GM19351 (cell line): ENCODE data around the gene MRPL58.
"Not testable (repeated sequence)": the region's sequence is repeated elsewhere in the genome, so short reads cannot be mapped to it uniquely, and the experiment has no call there.

Experiments used
- ATAC-seq: cut with Tn5 transposase; IDR thresholded peaks from one replicate; pipeline ENCODE4 v1.9.1; 2021; ENCODE audit warnings: mild to moderate bottlenecking, moderate library complexity; ENCODE audit not compliant: unreplicated experiment

The MRPL58 gene

DNA sequence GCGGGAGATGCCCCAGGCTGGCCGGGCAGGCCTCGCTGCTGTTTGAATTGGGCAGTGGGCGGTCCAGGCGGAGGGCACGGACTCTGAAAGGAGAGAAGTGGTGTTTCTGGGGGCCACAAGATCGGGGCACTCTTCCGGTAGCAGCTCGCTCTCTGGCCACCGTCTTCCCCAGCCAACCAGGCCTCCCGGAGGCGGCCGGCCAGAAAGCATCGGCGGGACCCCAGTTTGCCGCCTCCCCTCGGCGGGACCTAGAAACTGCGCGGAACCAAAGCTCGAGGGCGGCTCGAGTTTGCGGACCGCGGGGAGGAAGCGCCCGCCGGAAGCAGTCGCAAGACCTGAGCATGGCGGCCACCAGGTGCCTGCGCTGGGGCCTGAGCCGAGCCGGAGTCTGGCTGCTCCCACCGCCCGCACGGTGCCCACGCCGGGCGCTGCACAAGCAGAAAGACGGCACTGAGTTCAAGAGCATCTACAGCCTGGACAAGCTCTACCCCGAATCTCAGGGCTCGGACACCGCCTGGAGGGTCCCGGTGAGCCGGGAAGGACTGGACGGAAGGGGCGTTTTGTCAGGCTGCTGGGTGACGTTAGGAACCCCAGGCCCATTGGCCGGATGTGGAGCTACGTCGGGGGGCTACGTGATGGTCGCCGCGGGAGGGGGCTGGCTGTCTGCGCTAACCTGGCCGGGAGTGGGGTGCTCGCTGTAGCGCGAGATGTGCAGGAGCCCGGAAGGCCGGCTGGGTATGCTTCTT is at the start of gene MRPL58:
Gene MRPL58, plus strand, starts transcription at position 325 of the 746 bp plus-strand sequence. Its CDS starts 17 bp downstream, at position 342.
- ATAC-seq = peak; percentile 88

DNA sequence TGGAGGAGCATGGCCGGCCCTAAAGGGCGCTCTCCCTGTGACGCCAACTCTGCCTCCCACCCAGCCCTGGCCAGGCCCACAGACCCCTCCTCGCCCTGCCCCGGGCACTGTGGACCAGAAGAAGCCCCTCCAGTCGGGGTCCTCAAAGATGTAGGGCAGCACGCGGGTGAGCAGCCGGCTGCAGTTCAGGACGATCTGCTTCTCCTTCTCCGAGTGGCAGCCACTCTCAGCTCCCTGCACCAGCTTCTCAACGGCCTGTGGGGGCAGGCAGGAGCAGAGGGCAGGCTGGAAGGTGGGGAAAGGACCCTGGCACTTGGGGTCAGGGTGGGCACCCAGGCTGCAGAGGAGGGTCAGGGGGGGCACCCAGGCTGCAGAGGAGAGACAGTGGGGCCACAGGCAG is 48.8 kb upstream of the MRPL58 start:
- no peak for ATAC-seq

DNA sequence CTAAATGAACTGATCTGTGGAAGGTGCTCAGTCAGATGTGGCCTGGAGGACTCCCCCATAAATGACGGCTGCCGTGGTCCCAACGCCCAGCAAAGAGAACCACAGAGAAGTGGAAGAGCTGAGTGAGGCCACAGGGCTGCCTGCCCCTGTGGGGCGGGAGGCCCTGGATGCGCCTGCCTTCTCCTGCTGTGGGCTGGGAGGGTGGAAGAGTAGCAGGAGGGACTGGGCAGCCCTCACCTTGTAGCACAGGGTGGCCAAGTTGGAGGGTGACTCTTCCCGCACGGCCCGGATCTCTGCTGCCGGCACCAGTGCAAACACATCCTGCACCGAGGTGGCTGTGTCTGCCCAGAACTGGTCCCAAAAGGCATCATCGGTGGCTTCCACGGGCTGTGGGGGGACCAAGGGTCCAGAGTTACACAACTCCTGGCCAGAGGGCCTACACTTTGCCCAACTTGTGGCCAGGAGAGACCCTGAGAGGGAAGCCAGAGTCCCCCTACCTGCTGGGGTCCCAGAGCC is 48.2 kb upstream of the MRPL58 start:
- no peak for ATAC-seq

DNA sequence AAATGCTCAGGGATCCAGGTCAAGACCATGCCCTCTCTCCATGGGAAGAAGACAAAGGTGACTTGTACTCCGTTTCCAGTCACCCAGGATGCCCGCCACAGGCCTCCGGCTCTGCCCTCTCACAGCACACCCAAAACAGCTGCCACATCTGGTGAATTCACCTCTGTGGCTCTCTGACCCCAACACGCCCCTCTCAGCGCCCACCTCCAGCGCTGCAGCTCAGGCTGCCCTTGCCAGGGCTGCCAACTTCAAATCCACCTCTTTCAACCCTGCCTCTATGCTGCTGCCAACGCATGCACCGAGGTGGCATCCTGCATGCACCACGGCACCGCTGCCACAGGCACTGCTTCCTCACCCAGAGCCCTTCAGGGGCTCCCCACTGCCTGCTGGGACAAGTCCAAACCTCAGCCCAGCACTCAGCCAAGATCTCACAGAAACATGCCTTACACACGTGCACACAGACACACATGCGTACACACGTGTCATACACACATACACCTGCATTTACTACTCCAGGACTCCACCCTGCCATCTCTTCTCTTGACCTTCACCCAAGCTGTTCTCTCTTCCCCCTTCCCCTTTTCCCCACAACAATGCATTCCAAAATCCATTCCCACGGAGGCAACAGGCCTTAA is 47.4 kb upstream of the MRPL58 start:
- ATAC-seq = no peak

DNA sequence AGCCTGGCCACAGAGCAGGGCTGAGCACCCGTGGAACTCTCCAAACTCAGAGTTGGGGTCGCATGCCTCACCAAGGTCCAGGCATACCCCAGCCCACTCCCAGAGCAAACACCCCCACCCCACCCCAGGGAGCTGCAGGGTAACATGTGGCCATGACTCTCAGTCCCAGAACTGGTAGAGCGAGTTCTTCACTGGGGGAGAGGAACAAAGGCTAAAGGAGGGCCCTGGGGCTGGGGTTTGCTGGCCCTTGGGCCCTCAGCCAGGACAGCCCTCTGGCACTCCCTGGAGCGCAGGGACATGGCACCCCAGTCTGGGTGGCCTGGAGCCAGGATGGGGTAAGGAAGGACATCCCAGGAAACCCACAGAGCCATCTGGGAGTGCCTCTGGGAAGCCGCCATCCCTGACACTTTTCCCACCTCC is 44.1 kb upstream of the MRPL58 start:
- ATAC-seq = no peak

DNA sequence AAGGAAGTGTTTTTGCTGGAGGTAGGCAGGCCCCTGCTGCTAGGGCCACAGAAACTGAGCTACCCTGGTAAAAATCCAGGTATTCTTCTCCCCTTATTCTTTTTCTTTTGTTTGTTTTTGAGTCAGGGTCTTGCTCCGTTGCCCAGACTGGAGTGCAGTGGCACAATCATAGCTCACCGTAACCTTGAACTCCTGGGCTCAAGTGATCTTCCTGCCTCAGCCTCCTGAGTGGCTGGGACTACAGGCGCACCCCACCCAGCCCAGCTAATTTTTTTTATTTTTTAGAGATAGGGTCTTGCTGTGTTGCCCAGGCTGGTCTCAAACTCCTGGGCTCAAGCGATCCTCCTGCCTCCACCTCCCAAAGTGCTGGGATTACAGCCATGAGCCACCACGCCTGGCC is 43.0 kb upstream of the MRPL58 start:
- ATAC-seq = not testable (repeated sequence)

DNA sequence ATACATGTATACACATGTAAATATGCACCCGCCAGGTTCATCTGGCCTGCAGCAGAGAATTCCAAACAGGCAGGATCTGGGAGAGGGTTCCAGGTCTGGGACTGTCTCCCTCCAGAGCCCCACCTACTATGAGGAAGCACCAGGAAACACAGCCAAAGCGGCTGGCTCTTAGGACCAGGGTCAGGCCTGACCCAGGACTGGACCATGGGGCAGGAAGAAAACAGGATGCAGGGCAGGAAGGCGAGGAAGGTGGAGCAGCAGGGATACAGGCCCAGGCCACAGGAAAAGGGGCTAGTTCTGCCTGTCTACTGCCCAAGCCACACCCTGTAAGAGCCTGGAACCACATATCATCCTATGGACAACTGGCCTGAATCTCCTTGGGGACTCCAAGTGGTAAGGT is 42.1 kb upstream of the MRPL58 start:
- ATAC-seq = no peak

DNA sequence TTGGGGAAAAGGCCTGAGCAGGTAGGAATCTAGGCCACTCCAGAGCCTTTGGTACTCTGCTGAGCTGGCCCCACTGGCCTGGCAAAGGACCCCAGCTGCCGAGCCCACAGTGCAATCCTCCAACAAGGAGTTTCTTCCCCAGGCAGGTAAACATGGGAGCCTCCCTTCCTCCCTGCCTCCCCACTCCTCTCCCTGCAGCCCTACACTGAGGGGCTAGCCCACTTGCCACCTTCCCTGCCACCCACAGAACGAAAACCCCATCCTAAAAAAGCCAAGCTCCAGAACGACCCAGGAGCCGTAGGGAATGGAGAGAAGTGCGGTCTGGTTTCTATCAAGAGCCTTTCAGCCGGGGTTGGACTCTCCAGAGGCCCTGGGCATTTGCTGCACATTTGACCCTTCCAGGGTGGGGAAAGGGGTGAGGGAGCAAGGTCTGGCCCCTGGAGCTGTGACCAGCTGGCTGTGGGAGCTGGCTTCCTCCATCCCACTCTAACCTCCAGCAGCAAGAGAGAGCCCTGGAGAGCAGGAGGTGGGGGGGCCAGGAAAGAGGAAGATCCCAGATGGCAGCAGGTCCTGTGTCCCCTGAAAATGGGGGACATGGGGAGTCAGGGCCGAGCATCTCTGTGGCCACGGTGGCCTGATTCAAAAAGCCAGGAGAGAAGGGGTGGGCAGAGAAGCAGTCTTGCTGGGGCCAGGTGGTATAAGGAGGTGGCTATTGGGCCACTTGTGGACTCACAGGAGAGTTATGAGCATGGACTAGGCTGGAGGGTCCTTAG is 41.2 kb upstream of the MRPL58 start:
- no peak for ATAC-seq

DNA sequence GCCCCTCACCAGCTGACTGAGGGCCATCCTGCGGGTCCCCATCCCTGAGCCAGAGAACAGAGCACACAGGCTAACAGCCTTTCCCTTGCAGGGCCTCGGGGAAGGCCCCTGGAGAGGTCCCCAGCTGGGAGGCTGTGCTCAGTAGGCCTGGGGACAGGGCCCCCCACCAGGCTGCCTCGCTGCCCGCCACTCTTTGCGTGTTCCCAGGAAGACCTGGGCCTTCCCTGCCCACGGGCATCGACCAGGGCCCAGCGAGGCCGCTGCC is 40.7 kb upstream of the MRPL58 start:
- ATAC-seq = no peak

DNA sequence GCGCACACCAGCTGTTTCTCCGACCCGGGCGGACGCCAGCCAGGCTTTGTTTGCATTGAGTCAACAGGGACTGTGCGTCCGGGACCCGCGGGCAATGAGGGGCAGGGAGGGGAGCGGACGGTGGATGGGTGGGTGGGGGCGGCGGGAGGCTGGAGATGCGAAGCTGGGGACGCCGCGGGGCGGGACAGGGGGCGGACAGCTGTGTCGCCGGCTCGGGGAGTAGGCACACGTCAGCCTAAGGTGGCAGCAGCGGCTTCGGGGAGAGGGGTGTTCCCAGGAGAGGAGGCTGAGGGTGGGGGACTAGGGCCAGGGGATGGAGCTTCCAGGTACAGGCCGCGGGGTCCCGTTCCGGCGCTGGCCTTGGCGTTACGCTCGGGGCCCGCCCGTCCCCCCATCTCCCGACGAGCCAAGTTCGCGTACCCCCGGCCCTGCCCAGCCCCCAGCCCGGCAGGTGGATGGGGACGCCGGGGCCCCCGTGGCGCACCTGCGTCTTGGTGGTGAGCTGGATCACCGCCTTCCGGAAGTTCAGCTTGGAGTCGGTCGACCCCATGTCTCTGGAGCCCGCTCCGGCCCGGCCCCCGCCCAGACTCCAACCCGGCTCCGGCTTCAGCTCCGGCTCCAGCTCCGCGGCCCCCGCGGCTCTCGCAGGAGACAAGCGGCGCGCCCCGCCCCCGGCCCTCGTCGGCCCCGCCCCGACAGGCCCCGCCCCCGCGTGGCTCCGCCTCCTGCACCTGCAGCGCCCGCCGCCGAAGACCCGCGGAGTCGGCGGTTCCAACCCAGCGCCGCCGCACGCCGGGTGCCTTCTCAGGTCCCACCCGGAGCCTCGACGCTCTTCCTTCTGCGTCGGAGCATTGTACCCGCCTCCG is 40.1 kb upstream of the MRPL58 start, which contains the start of gene HID1:
Gene HID1, minus strand, starts transcription at position 653 of the 866 bp plus-strand sequence. Its CDS starts 103 bp downstream, at position 550.
- ATAC-seq = no peak

DNA sequence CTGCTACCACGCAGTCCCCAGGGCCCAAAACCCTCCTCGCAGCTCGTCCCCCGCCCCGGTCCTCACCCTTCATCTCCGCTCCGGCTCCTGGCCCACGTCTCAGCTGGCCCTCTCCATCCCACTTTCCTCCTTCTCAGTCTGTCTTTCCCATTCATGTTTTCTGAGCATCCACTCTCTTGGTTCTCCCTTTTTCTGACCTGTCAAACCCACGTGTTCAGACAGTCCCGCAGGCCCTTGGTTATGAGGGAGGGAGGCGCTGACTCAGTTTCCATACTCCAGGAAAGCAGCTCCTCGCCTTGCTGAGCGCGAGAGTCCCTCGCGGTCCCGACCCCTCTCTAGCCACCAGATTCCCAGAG is 39.5 kb upstream of the MRPL58 start:
- ATAC-seq = no peak

DNA sequence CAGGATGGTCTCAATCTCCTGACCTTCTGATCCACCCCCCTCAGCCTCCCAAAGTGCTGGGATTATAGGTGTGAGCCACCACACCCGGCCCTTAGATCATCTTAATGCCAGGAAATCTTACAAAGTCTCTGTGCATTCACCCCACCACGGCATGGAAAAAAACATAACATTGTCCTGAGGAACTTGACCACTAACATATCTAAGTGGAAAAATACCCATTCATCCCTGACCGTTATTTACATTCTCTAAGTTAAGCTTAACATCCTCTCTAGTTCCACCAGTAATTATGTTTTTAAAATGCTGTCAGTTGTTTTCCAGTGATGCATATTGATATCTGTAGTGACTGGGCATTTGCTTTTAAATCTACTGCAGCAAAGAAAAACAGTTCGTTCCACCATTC is 36.5 kb upstream of the MRPL58 start:
- ATAC-seq = no peak

DNA sequence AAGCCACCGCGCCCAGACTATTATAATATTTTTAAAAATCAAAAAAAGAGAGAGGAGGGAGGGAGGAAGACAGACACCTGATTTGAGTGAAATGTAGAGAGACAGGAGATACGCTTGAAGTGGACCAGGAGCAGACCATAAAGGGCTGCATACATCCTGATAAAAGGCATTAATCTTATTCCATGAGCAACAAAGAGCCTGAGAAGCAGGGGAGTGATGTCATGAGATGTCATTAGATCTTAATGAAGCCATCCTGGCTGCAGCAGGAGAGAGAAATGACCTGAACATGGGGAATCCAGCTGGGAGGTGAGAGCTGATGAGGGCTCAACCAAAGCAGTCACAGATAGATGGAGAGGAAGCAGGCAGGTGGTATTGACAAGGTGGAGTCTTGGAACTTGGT is 34.7 kb upstream of the MRPL58 start:
- no peak for ATAC-seq

DNA sequence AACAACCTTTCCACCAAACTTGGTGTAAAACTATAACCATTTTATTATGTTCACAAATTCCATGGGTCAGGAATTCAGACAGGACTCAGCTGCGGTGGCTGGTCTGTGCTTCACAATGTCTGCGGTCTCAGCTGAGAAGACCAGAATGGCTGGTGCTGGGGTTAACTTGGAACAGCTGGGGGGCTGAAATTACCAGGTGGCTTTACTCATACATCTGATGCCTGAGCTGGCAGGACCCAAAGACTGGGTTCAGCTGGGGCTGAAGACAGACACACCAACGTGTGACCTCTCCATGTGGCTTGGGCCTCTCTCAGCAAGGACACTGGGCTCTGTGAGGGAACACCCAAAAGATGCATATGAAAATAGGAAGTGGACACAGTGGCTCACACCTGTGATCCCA is 34.2 kb upstream of the MRPL58 start:
- ATAC-seq = no peak

DNA sequence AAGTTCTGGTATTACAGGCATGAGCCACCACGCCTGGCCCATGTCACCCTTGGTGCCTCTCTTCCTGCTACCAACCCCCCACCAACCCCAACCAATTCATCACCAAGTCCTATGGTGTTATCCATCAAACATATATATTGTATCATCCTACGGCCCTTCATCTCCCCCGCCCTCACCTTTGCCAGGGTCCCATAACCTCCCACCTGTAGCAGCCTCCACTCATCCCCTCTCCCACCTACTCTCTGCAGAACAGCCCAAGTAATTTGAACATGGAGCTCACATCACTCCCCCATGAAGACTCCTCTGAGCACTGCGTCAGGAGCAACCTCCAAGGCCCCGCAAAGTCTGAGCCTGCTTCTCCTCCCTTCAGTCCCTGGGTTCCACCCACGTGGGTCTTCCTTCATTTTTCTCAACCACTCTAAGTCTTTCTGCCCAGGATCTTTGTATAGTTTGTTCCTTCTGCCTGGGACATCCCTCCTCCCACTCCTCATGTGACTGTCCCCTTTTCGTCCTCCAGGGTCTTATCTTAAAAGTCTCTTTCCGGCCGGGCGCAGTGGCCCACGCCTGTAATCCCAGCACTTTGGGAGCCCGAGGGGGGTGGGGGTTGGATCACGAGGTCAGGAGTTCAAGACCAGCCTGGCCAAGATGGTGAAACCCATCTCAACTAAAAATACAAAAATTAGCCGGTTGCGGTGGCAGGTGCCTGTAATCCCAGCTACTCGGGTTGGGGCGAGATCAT is 32.9 kb upstream of the MRPL58 start:
- no peak for ATAC-seq

DNA sequence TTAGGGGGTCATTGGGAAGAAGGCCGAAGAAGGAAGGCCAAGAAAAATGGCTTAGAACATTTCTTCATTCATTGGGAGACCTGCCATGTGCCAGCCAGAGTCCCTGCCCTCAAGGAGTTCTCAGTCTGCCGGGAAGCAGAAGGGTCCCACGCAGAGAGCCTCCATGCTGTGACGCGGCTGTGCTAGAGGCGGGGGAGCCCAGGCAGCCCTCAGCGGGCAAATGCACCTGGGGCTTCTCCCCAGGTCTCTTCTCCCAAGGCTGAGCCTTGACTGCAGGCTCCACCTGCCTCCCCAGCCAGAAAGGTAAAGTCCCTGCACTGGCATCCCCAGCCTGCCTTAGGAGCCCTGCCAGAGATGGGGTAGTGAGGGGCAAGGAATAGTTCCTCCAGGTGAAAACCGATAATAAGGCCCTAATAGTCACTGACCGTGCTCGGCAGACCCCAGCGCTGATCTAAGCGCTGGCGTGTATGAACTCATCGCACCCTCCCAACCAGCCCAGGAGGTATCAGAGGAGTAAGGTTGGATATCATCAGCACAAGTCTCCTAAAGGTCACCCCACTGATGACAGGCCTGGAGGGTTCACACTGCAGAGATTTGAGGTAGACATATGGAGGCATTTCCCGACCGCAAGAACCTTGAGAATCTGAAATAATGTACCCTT is 31.0 kb upstream of the MRPL58 start:
- ATAC-seq = no peak

DNA sequence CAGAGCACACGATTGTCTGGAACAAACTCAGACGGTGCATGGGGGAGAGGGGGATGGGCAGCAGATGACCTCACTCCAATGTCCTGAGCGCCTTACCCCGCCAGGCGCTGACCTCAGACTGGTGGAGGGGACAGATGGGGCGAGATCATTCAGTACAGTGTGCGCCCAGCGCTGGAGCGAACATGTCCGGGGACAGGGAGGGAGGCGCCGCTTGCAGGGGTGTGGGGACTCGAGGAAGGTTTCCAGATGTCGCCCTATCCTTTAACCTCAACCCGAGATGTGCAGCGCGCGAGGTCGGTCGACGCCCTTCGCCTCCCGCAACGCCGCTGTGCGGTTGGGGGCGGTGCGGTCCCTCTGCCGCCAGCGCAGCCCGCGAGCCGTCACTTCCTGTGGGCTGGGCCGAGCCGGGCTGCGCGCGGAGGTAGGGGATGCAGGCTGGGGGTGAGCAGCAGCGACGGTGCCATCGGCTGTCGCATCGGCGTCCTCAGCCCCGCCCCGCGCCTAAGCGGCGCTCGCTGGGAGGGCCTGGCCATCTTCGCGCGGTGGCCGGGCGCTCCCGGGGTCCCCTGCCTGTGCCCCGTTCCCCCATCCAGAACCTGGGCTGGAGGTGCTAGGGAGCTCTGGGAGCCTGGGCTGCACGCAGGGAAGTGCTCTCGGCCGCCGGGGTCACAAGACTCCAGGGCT is 30.3 kb upstream of the MRPL58 start:
- ATAC-seq = no peak

DNA sequence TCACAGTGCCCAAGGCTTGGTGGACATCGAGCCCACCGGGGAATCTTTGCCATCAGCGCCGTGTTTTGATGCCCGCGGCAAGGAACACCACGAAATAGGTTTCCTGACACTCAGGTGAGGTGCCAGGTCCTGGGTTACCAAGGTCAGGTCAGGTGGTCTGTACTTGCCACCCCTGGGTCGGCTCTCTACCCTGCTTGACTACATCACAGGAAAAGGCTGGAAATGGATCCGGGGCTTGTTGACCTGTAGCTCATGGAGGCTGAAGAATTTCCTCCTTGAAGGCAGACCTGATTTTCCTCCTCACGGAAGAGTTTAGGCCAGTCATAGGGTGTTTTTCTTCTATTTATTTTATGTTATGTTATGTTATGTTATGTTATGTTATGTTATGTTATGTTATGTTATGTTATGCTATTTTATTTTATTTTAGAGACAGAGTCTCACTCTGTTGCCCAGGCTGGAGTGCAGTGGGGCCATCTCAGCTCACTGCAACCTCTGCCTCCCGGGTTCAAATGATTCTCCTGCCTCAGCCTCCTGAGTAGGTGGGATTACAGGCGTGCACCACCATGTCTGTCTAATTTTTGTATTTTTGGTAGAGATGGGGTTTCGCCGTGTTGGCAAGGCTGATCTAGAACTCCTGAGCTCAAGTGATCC is 29.7 kb upstream of the MRPL58 start:
- ATAC-seq = not testable (repeated sequence)

DNA sequence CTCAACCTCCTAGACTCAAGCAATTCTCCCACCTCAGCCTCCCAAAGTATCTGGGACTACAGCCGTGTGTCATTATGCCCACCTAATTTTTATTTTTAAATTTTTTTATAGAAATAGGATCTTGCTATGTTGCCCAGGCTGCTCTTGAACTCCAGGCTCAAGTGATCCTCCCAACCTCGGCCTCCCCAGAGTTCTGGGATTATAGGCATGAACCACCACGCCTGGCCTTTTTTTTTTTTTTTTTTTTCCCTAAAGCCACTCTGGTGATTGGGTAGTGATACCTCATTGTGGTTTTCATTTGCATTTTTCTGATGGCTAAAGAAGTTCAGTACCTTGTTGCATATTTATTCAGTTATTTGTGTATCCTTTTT is 26.3 kb upstream of the MRPL58 start:
- no peak for ATAC-seq
